DOHH2 (cell line): Measurements from ENCODE around the gene JOSD1.
"Not testable (repeated sequence)": the region's sequence is repeated elsewhere in the genome, so short reads cannot be mapped to it uniquely, and the experiment has no call there.

Source experiments
- H3F3A ChIP-seq: fragments of 200-600 bp; sonication (generic), shearing (Covaris generic); 2 replicates; pipeline ENCODE4 v1.6.0; 2016; ENCODE audit warnings: antibody characterized with exemption, mild to moderate bottlenecking; ENCODE audit not compliant: control insufficient read depth, insufficient read depth
- H3K27ac ChIP-seq: fragments of 200-600 bp; sonication (generic); 2 replicates; pipeline ENCODE4 v1.5.1; 2014; ENCODE audit warnings: low read depth, mild to moderate bottlenecking, low read length, moderate library complexity
- H3K27me3 ChIP-seq: fragments of 200-600 bp; sonication (generic); 2 replicates; pipeline ENCODE4 v1.6.1; 2014; ENCODE audit warnings: mild to moderate bottlenecking, low read length, mixed read lengths; ENCODE audit not compliant: control insufficient read depth
- H3K36me3 ChIP-seq: fragments of 200-600 bp; sonication (generic); 2 replicates; pipeline ENCODE4 v1.6.1; 2014; ENCODE audit warnings: mild to moderate bottlenecking, low read length, moderate library complexity, mixed read lengths; ENCODE audit not compliant: control insufficient read depth
- H3K4me1 ChIP-seq: fragments of 200-600 bp; sonication (generic); 2 replicates; pipeline ENCODE4 v1.6.1; 2014; ENCODE audit warnings: mild to moderate bottlenecking, low read length, mixed read lengths; ENCODE audit not compliant: control insufficient read depth
- H3K4me2 ChIP-seq: fragments of 200-600 bp; sonication (generic); 2 replicates; pipeline ENCODE4 v1.6.0; 2014; ENCODE audit warnings: mild to moderate bottlenecking, low read length, moderate library complexity
- H3K4me3 ChIP-seq: fragments of 200-600 bp; sonication (generic); 2 replicates; pipeline ENCODE4 v1.5.1; 2014; ENCODE audit warnings: mild to moderate bottlenecking, low read length, mixed read lengths
- H3K79me2 ChIP-seq: fragments of 200-600 bp; sonication (generic); 2 replicates; pipeline ENCODE4 v1.6.1; 2014; ENCODE audit warnings: mild to moderate bottlenecking, low read length, mixed read lengths; ENCODE audit not compliant: control insufficient read depth
- H3K9me2 ChIP-seq: fragments of 200-600 bp; sonication (generic); replicated peaks from 2 replicates; pipeline ENCODE4 v1.6.1; 2014; ENCODE audit warnings: mild to moderate bottlenecking, low read length, mixed read lengths; ENCODE audit not compliant: control insufficient read depth
- H3K9me3 ChIP-seq: fragments of 200-600 bp; sonication (generic); 2 replicates; pipeline ENCODE4 v1.6.1; 2014; ENCODE audit warnings: antibody characterized with exemption, low read length, mixed read lengths; ENCODE audit not compliant: control insufficient read depth, insufficient read depth
- H4K20me1 ChIP-seq: fragments of 200-600 bp; sonication (generic); 2 replicates; pipeline ENCODE4 v1.6.0; 2014; ENCODE audit warnings: low read depth, mild to moderate bottlenecking, antibody characterized with exemption, low read length, moderate library complexity; ENCODE audit not compliant: control insufficient read depth, insufficient read depth
- EZH2phosphoT487 ChIP-seq: fragments of 200-600 bp; sonication (generic); IDR thresholded peaks from 2 replicates; pipeline ENCODE4 v1.6.1; 2017; ENCODE audit warnings: borderline replicate concordance, mild to moderate bottlenecking, antibody characterized with exemption, low read length, moderate library complexity, mixed read lengths
- TF ChIP-seq, protein P1 (sequence below): fragments of 200-600 bp; sonication (generic); IDR thresholded peaks from one replicate; pipeline ENCODE4 v1.5.1; 2014; ENCODE audit warnings: antibody characterized with exemption, mild to moderate bottlenecking, low read depth, low read length; ENCODE audit not compliant: poor library complexity, severe bottlenecking

JOSD1 gene

DNA sequence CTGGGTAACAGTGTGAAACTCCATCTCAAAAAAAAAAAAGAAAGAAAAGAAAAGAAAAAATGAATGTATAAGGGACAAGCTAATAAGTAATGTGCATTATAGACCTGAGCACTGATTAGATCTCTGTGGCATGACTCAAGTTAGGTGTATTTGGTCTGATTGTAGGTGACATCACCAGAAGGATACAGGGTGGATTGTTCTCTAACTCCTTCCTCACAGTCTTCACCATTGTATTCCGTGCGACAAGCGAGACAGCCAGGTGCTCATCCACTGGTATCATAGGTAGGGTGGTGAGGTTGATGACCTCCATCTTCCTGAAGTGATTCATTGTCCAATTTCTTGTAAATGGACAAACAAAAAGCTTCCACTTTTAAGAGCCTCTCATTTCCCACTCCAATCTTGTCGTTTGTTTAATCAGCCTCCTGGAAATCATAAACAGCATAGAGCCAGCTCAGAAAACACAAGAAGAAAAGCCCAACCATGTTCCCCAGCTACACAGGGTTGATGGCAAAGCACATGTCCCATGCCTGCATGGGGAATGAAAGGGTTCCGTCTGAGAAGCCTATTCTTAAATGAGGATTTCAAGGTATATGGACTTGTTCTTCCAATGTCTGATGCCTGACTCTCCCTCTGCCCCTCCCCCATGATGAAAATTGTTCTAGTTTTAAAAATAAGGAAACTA is 50.8 kb downstream of the JOSD1 start:
- Histone ChIP-seq H3K27me3 (no peaks in the 10 kb centered on the region), H3K4me1 (peaks cover 3% of the 10 kb centered on the region; the same call in 1 of the 2 replicates), H3F3A (no peaks in the 10 kb centered on the region), H3K36me3 (no peaks in the 10 kb centered on the region), H3K4me3 (no peak overlapping the region), H3K4me2 (no peak overlapping the region), H4K20me1 (no peaks in the 10 kb centered on the region), H3K79me2 (no peaks in the 10 kb centered on the region), H3K9me3 (no peaks in the 10 kb centered on the region), H3K9me2 (no peaks in the 10 kb centered on the region), H3K27ac (no peak overlapping the region)
- TF ChIP-seq EZH2phosphoT487 = no peak
- TF ChIP-seq, protein P1, sequence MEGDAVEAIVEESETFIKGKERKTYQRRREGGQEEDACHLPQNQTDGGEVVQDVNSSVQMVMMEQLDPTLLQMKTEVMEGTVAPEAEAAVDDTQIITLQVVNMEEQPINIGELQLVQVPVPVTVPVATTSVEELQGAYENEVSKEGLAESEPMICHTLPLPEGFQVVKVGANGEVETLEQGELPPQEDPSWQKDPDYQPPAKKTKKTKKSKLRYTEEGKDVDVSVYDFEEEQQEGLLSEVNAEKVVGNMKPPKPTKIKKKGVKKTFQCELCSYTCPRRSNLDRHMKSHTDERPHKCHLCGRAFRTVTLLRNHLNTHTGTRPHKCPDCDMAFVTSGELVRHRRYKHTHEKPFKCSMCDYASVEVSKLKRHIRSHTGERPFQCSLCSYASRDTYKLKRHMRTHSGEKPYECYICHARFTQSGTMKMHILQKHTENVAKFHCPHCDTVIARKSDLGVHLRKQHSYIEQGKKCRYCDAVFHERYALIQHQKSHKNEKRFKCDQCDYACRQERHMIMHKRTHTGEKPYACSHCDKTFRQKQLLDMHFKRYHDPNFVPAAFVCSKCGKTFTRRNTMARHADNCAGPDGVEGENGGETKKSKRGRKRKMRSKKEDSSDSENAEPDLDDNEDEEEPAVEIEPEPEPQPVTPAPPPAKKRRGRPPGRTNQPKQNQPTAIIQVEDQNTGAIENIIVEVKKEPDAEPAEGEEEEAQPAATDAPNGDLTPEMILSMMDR = no peak

DNA sequence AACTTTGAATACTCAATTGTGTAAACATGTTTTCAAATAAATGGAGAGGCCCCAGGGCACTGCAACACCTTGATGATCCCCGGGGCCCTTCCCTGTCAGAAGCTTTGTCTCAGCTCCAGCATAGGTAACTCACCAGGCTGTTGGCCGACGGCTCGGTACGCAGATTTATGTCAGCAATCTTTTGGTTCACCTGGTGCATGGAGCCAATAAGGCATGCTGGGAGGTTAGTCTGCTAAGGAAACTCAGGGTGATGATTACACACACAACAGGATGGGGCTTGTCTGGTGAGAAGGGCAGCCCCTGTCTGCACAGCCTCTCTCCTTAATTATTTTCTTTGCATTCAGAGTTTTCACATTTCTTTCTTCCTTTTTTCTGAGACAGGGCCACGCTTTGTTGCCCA is 55.3 kb downstream of the JOSD1 start:
- Histone ChIP-seq H3K4me1 (no peaks in the 10 kb centered on the region), H3K79me2 (no peaks in the 10 kb centered on the region), H3F3A (no peaks in the 10 kb centered on the region), H3K27ac (no peak overlapping the region), H3K4me2 (no peak overlapping the region), H3K27me3 (no peaks in the 10 kb centered on the region), H4K20me1 (no peaks in the 10 kb centered on the region), H3K9me3 (no peaks in the 10 kb centered on the region), H3K9me2 (no peaks in the 10 kb centered on the region), H3K36me3 (no peaks in the 10 kb centered on the region), H3K4me3 (no peak overlapping the region)
- no peak for TF ChIP-seq EZH2phosphoT487
- TF ChIP-seq, protein P1 = no peak

DNA sequence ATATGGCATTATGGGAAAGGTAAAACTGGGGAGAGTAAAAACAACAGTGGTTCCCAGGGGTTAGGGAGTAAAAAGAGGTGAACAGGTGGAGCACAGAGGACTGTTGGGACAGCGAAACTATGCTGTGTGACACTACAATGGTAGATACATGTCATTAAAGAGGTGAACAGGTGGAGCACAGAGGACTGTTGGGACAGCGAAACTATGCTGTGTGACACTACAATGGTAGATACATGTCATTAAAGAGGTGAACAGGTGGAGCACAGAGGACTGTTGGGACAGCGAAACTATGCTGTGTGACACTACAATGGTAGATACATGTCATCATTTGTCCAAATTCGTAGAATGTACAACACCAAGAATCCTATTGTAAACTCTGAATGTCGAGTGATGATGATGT is 56.5 kb downstream of the JOSD1 start:
- not testable (repeated sequence) for H3K27me3 ChIP-seq, H3K9me2 ChIP-seq, H4K20me1 ChIP-seq, H3K4me2 ChIP-seq, H3F3A ChIP-seq, H3K4me1 ChIP-seq, H3K4me3 ChIP-seq, H3K36me3 ChIP-seq, H3K79me2 ChIP-seq, H3K27ac ChIP-seq, H3K9me3 ChIP-seq

DNA sequence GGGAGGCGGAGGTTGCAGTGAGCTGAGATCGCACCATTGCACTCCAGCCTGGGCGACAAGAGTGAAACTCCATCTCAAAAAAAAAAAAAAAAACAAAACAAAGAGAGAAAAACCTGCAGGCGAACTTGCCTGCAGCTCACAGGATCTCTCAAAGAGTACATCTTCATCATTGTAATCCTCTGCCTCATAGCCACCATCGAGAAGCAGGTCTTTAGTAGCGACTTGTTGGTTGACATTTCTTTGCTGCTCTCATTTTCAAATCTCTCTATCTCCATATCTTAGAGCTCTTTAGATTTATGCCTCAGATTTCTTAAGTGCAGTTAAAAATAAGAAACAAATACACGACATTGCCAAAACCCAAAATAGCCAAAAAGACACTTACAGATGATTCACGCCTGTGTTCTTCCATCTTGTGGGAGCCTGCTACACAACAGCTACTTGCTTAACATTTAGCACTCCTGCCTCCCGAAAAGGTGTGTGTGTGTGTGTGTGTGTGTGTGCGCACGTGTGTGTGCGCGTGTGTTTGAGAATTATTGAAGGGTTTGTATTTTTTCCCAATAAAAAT is 59.2 kb downstream of the JOSD1 start:
- no peaks in the 10 kb centered on the region for H3K27me3 ChIP-seq
- H3K4me2 ChIP-seq = no peak overlapping the region
- no peaks in the 10 kb centered on the region for H3K4me1 ChIP-seq
- H3K9me2 ChIP-seq = no peaks in the 10 kb centered on the region
- TF ChIP-seq EZH2phosphoT487 = no peak
- TF ChIP-seq, protein P1 = no peak
- no peaks in the 10 kb centered on the region for H3F3A ChIP-seq
- no peak overlapping the region for H3K27ac ChIP-seq
- no peak overlapping the region for H3K4me3 ChIP-seq
- H3K36me3 ChIP-seq = no peaks in the 10 kb centered on the region
- no peaks in the 10 kb centered on the region for H3K79me2 ChIP-seq
- no peaks in the 10 kb centered on the region for H3K9me3 ChIP-seq
- H4K20me1 ChIP-seq = no peaks in the 10 kb centered on the region
